Activated CD8-positive, alpha-beta T cell treated with anti-CD3 and anti-CD28 coated beads for 36 hours (primary cell): ENCODE results near the gene RNASEH1. TPM values are rescaled to one million over a fixed set of nuclear protein-coding genes. Genes with fewer than 3 reads are reported as not detected.
"Not testable (repeated sequence)": the region's sequence is repeated elsewhere in the genome, so short reads cannot be mapped to it uniquely, and the experiment has no call there.

Experiments used
- ATAC-seq: fragments of 200-7000 bp; cut with Tn5 transposase; one replicate; pipeline ENCODE4 v1.10.0; 2021; ENCODE audit warnings: mild to moderate bottlenecking, moderate library complexity
- CTCF ChIA-PET: fragments of 350-600 bp; sonication (Branson Sonifier 250); formaldehyde crosslinking; loops from one replicate; lab custom pipeline; 2021; ENCODE audit warnings: antibody characterized with exemption; lab: Charles Lee
- POLR2A ChIA-PET: fragments of 350-600 bp; sonication (Branson Sonifier 250); formaldehyde crosslinking; loops from one replicate; lab custom pipeline; 2021; ENCODE audit warnings: antibody characterized with exemption; lab: Charles Lee
- DNase-seq: peaks from one replicate; pipeline ENCODE4 v3.0.0-alpha.2; 2020
- H3K27ac Mint-ChIP-seq: one replicate; pipeline ENCODE4 v1.8.0; 2021; ENCODE audit warnings: mild to moderate bottlenecking, mixed read lengths
- H3K27me3 Mint-ChIP-seq: one replicate; pipeline ENCODE4 v1.8.0; 2021; ENCODE audit warnings: mixed read lengths
- H3K36me3 Mint-ChIP-seq: one replicate; pipeline ENCODE4 v1.8.0; 2021; ENCODE audit warnings: low read depth, mixed read lengths
- H3K4me1 Mint-ChIP-seq: one replicate; pipeline ENCODE4 v1.8.0; 2021; ENCODE audit warnings: low read depth, mixed read lengths
- H3K4me3 Mint-ChIP-seq: one replicate; pipeline ENCODE4 v1.8.0; 2021; ENCODE audit warnings: mild to moderate bottlenecking, moderate library complexity, mixed read lengths
- H3K9me3 Mint-ChIP-seq: one replicate; pipeline ENCODE4 v1.8.0; 2021; ENCODE audit warnings: mixed read lengths
- CTCF ChIP-seq: fragments of 200-600 bp; IDR thresholded peaks from one replicate; pipeline ENCODE4 v1.8.0; 2022; ENCODE audit warnings: antibody characterized with exemption, mild to moderate bottlenecking
- intact Hi-C: fragments of 100-400 bp; cut with micrococcal nuclease; formaldehyde crosslinking; loops from one replicate; pipeline ENCODE4 v1.10.0; 2022
- total RNA-seq, 2 experiments: library from RNA; stranded (reverse); gene quantifications; one replicate each; pipeline ENCODE4 v1.2.3, GENCODE V29; 2021

Gene RNASEH1
- total RNA-seq, 2 experiments from 2014 or later = 23.4 to 24.7 TPM

GRCh38 chr2:3500326-3500899, 57.7 kb downstream of the RNASEH1 start:
- POLR2A ChIA-PET = no interaction called here

GRCh38 chr2:3498783-3499394, 59.2 kb downstream of the RNASEH1 start:
- no peaks in the 10 kb centered on the region for H3K27me3 Mint-ChIP-seq
- H3K4me3 Mint-ChIP-seq = no peak overlapping the region
- no peak for DNase-seq
- no peaks in the 10 kb centered on the region for H3K4me1 Mint-ChIP-seq
- H3K9me3 Mint-ChIP-seq = no peaks in the 10 kb centered on the region
- no peak for ATAC-seq
- TF ChIP-seq CTCF = no peak
- H3K36me3 Mint-ChIP-seq = peaks cover 21% of the 10 kb centered on the region
- ChIA-PET CTCF (interaction anchor here (1.7 kb wide), 1 partner anchor 75 kb away, joined by 4 read pairs; no protein-coding TSS in a partner anchor), POLR2A (no interaction called here)
- intact Hi-C loops = no loop called here
- H3K27ac Mint-ChIP-seq = no peak overlapping the region

More at GRCh38 chr2:3500326-3500899, 57.7 kb downstream of the RNASEH1 start:
- no peak for ATAC-seq
- intact Hi-C loops = no loop called here
- H3K27me3 Mint-ChIP-seq = no peaks in the 10 kb centered on the region
- TF ChIP-seq CTCF = no peak
- CTCF ChIA-PET = no interaction called here
- H3K9me3 Mint-ChIP-seq = no peaks in the 10 kb centered on the region
- no peak for DNase-seq
- H3K27ac Mint-ChIP-seq = no peak overlapping the region
- no peaks in the 10 kb centered on the region for H3K4me1 Mint-ChIP-seq
- no peak overlapping the region for H3K4me3 Mint-ChIP-seq
- H3K36me3 Mint-ChIP-seq = peaks cover 28% of the 10 kb centered on the region

- CTCF ChIA-PET = interaction anchor here (1.4 kb wide), 1 partner anchor 35 kb away, joined by 3 read pairs; no protein-coding TSS in a partner anchor
- H3K4me3 Mint-ChIP-seq, H3K27ac Mint-ChIP-seq, H3K27me3 Mint-ChIP-seq, H3K9me3 Mint-ChIP-seq, DNase-seq, H3K4me1 Mint-ChIP-seq, POLR2A ChIA-PET, intact Hi-C loops, ATAC-seq: not testable (repeated sequence)
- H3K36me3 Mint-ChIP-seq = peaks cover 12% of the 10 kb centered on the region
These were observed 61.4 kb downstream of the RNASEH1 start for GRCh38 chr2:3496708-3497080.

Other genes starting within 250 kb of the RNASEH1 start
- 10 to 100 TPM; 38.4 to 39.1 TPM for gene EIPR1, start 180.5 kb downstream of the RNASEH1 start, total RNA-seq
- gene TRAPPC12, start 178.6 kb downstream of the RNASEH1 start, total RNA-seq = 10 to 100 TPM; 52.9 to 65.3 TPM
- gene ADI1, start 38.8 kb downstream of the RNASEH1 start, total RNA-seq = 10 to 100 TPM; 15.7 to 18.2 TPM
- gene RPS7, start 16.9 kb upstream of the RNASEH1 start, total RNA-seq = 1,000 to 10,000 TPM; 1,838 to 1,893 TPM
- gene COLEC11, start 36.8 kb upstream of the RNASEH1 start, total RNA-seq = under 1 TPM in 1 of 2 experiments, not detected in 1; 0.49 TPM
- not detected for gene ALLC, start 99.9 kb upstream of the RNASEH1 start, total RNA-seq
- not detected for gene DCDC2C, start 145.2 kb upstream of the RNASEH1 start, total RNA-seq